K562 (cell line): ENCODE data around the gene CS. TPM values are rescaled to one million over a fixed set of nuclear protein-coding genes. Genes with fewer than 3 reads are reported as not detected.

Source experiments
- DIDO1 ChIP-seq: fragments of 450-650 bp; IDR thresholded peaks from 2 replicates; pipeline ENCODE4 v1.6.1; 2016; ENCODE audit warnings: low read depth, missing biosample characterization, missing genetic modification characterization
- GATA2 ChIP-seq: sonication (generic); formaldehyde crosslinking; IDR thresholded peaks from 2 replicates; pipeline ENCODE4 v1.4.0; 2020; ENCODE audit warnings: mild to moderate bottlenecking, missing genetic modification reagents
- GTF2E2 ChIP-seq: fragments of 200-800 bp; sonication (Bioruptor generic); IDR thresholded peaks from 2 replicates; pipeline ENCODE4 v1.6.1; 2016; ENCODE audit warnings: missing genetic modification characterization, missing compliant biosample characterization
- JUNB ChIP-seq: fragments of 450-650 bp; formaldehyde crosslinking; conservative IDR thresholded peaks from 2 replicates; pipeline ENCODE4 v1.4.0; 2020; ENCODE audit warnings: mild to moderate bottlenecking
- MEF2D ChIP-seq: conservative IDR thresholded peaks from 2 replicates; pipeline ENCODE4 v1.6.1; 2016; ENCODE audit warnings: low read depth, missing genetic modification characterization, missing compliant biosample characterization
- U2AF2 ChIP-seq: fragments of 200-400 bp; formaldehyde crosslinking; optimal IDR thresholded peaks from 2 replicates; pipeline ENCODE3; 2017; ENCODE audit warnings: low read depth, mild to moderate bottlenecking, low read length
- WHSC1 ChIP-seq: IDR thresholded peaks from one replicate; pipeline ENCODE4 v1.6.1; 2012; ENCODE audit warnings: low read length, control low read depth, inconsistent platforms
- polyA plus RNA-seq, 8 experiments: library from polyadenylated mRNA; depleted of rRNA in 4 of 8; stranded (reverse) in 5 of 8; unstranded in 3 of 8; fragments of >200 nt; fragmentation: Nextera tagmentation in 2 of 8; fragmentation: Illumina TruSeq in 1 of 8; extraction: Ambion mirVana in 2 of 8; extraction: Trizol in 1 of 8; gene quantifications; 2 replicates each; pipeline versions ENCODE4 v1.2.1 to v1.2.3, GENCODE V29; 2011 to 2014; ENCODE audit warnings: inconsistent platforms in 1 of 8, missing spikeins in 1 of 8
- total RNA-seq, 7 experiments: library from RNA; depleted of rRNA in 6 of 7; stranded (reverse); fragments of >200 nt in 6 of 7; fragmentation: Illumina TruSeq in 2 of 7; extraction: Trizol in 2 of 7; gene quantifications; 2 replicates each; pipeline versions ENCODE4 v1.2.1 to v1.2.3, GENCODE V29; 2011 to 2021; ENCODE audit warnings: low replicate concordance in 1 of 7
- TF ChIP-seq, protein P1 (sequence below): fragments of 250-450 bp; sonication (Bioruptor Pico); IDR thresholded peaks from 2 replicates; pipeline ENCODE4 v1.9.0; 2021; ENCODE audit warnings: mild to moderate bottlenecking, inconsistent platforms
- TF ChIP-seq, protein P2 (sequence below): fragments of 250-450 bp; sonication (Bioruptor Pico); IDR thresholded peaks from 2 replicates; pipeline ENCODE4 v1.4.0; 2020
- TF ChIP-seq, protein P3 (sequence below): fragments of 450-650 bp; formaldehyde crosslinking; IDR thresholded peaks from 2 replicates; pipeline ENCODE4 v1.4.0; 2020; ENCODE audit warnings: mild to moderate bottlenecking, moderate library complexity
- TF ChIP-seq, protein P4 (sequence below): fragments of 450-650 bp; IDR thresholded peaks from 2 replicates; pipeline ENCODE4 v1.6.1; 2016; ENCODE audit warnings: mild to moderate bottlenecking, moderate library complexity

The CS gene
- total and polyA plus RNA-seq, 9 of the 15 experiments (the other 6 are each of a cell fraction or from before 2014, with no cell fraction given) = 99.9 to 390 (median 149) TPM

DNA sequence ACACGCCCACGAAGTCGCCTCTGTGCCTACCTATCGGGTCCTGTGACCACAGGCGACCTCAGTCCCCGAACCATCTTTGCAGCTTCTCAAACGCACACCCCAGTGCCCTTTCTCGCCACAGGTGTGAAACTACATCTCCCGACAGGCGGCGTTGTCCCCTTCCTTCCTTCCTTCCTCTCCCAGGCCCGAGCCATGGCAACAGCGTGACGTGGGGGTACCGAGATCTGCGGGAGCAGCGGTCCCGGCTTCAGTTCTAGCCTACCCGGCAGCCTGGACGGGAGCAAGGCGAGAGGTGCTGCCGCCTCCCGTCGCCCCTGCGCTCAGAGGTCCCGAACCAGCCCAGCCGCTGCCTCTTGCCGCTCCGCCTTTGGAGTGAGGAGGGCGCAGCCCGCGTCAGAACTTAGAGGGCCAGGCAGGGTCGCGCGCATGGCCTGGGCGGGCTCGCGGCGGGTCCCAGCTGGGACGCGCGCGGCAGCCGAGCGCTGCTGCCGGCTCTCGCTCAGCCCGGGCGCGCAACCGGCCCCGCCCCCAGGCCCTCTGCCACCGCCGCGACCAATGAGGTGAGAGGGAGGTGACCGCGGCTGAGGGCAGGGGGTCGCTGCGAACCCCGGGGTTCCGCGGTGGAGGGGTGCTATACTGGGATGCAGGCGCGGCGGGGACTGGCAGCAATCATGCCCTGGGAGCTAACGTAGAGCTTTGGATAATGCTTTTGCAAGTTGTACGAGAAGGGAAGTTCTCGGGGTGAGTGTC is 33.3 kb downstream of the CS start, which contains the start of gene COQ10A (continued):
- TF ChIP-seq, protein P1, sequence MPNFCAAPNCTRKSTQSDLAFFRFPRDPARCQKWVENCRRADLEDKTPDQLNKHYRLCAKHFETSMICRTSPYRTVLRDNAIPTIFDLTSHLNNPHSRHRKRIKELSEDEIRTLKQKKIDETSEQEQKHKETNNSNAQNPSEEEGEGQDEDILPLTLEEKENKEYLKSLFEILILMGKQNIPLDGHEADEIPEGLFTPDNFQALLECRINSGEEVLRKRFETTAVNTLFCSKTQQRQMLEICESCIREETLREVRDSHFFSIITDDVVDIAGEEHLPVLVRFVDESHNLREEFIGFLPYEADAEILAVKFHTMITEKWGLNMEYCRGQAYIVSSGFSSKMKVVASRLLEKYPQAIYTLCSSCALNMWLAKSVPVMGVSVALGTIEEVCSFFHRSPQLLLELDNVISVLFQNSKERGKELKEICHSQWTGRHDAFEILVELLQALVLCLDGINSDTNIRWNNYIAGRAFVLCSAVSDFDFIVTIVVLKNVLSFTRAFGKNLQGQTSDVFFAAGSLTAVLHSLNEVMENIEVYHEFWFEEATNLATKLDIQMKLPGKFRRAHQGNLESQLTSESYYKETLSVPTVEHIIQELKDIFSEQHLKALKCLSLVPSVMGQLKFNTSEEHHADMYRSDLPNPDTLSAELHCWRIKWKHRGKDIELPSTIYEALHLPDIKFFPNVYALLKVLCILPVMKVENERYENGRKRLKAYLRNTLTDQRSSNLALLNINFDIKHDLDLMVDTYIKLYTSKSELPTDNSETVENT (CRISPR knock-in tag) = peak; percentile 77
- TF ChIP-seq JUNB (CRISPR knock-in tag) (no peak), U2AF2 (no peak), DIDO1 (tag) (no peak), WHSC1 (no peak), MEF2D (tag) (no peak), GATA2 (CRISPR knock-in tag) (no peak), GTF2E2 (tag) (no peak)
- TF ChIP-seq, protein P2, sequence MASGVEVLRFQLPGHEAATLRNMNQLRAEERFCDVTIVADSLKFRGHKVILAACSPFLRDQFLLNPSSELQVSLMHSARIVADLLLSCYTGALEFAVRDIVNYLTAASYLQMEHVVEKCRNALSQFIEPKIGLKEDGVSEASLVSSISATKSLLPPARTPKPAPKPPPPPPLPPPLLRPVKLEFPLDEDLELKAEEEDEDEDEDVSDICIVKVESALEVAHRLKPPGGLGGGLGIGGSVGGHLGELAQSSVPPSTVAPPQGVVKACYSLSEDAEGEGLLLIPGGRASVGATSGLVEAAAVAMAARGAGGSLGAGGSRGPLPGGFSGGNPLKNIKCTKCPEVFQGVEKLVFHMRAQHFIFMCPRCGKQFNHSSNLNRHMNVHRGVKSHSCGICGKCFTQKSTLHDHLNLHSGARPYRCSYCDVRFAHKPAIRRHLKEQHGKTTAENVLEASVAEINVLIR = peak; percentile 62
- TF ChIP-seq, protein P3, sequence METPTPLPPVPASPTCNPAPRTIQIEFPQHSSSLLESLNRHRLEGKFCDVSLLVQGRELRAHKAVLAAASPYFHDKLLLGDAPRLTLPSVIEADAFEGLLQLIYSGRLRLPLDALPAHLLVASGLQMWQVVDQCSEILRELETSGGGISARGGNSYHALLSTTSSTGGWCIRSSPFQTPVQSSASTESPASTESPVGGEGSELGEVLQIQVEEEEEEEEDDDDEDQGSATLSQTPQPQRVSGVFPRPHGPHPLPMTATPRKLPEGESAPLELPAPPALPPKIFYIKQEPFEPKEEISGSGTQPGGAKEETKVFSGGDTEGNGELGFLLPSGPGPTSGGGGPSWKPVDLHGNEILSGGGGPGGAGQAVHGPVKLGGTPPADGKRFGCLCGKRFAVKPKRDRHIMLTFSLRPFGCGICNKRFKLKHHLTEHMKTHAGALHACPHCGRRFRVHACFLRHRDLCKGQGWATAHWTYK (CRISPR knock-in tag) = peak; percentile 81; the same call in 1 of the 2 replicates
- TF ChIP-seq, protein P4, sequence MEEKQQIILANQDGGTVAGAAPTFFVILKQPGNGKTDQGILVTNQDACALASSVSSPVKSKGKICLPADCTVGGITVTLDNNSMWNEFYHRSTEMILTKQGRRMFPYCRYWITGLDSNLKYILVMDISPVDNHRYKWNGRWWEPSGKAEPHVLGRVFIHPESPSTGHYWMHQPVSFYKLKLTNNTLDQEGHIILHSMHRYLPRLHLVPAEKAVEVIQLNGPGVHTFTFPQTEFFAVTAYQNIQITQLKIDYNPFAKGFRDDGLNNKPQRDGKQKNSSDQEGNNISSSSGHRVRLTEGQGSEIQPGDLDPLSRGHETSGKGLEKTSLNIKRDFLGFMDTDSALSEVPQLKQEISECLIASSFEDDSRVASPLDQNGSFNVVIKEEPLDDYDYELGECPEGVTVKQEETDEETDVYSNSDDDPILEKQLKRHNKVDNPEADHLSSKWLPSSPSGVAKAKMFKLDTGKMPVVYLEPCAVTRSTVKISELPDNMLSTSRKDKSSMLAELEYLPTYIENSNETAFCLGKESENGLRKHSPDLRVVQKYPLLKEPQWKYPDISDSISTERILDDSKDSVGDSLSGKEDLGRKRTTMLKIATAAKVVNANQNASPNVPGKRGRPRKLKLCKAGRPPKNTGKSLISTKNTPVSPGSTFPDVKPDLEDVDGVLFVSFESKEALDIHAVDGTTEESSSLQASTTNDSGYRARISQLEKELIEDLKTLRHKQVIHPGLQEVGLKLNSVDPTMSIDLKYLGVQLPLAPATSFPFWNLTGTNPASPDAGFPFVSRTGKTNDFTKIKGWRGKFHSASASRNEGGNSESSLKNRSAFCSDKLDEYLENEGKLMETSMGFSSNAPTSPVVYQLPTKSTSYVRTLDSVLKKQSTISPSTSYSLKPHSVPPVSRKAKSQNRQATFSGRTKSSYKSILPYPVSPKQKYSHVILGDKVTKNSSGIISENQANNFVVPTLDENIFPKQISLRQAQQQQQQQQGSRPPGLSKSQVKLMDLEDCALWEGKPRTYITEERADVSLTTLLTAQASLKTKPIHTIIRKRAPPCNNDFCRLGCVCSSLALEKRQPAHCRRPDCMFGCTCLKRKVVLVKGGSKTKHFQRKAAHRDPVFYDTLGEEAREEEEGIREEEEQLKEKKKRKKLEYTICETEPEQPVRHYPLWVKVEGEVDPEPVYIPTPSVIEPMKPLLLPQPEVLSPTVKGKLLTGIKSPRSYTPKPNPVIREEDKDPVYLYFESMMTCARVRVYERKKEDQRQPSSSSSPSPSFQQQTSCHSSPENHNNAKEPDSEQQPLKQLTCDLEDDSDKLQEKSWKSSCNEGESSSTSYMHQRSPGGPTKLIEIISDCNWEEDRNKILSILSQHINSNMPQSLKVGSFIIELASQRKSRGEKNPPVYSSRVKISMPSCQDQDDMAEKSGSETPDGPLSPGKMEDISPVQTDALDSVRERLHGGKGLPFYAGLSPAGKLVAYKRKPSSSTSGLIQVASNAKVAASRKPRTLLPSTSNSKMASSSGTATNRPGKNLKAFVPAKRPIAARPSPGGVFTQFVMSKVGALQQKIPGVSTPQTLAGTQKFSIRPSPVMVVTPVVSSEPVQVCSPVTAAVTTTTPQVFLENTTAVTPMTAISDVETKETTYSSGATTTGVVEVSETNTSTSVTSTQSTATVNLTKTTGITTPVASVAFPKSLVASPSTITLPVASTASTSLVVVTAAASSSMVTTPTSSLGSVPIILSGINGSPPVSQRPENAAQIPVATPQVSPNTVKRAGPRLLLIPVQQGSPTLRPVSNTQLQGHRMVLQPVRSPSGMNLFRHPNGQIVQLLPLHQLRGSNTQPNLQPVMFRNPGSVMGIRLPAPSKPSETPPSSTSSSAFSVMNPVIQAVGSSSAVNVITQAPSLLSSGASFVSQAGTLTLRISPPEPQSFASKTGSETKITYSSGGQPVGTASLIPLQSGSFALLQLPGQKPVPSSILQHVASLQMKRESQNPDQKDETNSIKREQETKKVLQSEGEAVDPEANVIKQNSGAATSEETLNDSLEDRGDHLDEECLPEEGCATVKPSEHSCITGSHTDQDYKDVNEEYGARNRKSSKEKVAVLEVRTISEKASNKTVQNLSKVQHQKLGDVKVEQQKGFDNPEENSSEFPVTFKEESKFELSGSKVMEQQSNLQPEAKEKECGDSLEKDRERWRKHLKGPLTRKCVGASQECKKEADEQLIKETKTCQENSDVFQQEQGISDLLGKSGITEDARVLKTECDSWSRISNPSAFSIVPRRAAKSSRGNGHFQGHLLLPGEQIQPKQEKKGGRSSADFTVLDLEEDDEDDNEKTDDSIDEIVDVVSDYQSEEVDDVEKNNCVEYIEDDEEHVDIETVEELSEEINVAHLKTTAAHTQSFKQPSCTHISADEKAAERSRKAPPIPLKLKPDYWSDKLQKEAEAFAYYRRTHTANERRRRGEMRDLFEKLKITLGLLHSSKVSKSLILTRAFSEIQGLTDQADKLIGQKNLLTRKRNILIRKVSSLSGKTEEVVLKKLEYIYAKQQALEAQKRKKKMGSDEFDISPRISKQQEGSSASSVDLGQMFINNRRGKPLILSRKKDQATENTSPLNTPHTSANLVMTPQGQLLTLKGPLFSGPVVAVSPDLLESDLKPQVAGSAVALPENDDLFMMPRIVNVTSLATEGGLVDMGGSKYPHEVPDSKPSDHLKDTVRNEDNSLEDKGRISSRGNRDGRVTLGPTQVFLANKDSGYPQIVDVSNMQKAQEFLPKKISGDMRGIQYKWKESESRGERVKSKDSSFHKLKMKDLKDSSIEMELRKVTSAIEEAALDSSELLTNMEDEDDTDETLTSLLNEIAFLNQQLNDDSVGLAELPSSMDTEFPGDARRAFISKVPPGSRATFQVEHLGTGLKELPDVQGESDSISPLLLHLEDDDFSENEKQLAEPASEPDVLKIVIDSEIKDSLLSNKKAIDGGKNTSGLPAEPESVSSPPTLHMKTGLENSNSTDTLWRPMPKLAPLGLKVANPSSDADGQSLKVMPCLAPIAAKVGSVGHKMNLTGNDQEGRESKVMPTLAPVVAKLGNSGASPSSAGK = peak; percentile 38; the same call in 1 of the 2 replicates
